ENCODE measurements around the gene LTC4S.

The LTC4S gene

DNA sequence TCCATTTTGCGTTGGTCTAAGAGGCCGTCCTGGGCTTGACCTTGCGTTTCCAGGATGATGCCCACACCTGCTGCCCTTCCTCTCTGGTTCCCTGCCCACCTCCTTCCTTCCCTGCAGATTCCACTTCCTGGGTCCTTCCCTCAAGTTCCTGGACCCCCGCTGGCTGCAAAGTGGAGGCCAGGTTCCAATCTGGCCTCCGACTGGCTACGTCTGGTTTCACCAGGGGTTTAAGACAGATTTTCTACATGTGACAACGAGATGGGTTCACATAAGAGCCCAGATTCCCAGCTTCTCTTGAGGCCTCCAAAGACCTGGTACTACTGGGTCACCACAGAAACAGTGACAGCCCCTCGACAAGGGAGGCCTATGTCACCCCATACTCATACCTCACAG lies 10.8 kb downstream of the LTC4S start:
- TF ChIP-seq, protein P1, sequence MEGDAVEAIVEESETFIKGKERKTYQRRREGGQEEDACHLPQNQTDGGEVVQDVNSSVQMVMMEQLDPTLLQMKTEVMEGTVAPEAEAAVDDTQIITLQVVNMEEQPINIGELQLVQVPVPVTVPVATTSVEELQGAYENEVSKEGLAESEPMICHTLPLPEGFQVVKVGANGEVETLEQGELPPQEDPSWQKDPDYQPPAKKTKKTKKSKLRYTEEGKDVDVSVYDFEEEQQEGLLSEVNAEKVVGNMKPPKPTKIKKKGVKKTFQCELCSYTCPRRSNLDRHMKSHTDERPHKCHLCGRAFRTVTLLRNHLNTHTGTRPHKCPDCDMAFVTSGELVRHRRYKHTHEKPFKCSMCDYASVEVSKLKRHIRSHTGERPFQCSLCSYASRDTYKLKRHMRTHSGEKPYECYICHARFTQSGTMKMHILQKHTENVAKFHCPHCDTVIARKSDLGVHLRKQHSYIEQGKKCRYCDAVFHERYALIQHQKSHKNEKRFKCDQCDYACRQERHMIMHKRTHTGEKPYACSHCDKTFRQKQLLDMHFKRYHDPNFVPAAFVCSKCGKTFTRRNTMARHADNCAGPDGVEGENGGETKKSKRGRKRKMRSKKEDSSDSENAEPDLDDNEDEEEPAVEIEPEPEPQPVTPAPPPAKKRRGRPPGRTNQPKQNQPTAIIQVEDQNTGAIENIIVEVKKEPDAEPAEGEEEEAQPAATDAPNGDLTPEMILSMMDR (conservative IDR thresholded peaks at IDR 0.05; ENCODE audit: low read length): no peak
- peak overlapping the region; percentile 72 for H3K4me3 ChIP-seq (ENCODE audit: low read length)
- no peak for DNase-seq (ENCODE audit: low read depth)

DNA sequence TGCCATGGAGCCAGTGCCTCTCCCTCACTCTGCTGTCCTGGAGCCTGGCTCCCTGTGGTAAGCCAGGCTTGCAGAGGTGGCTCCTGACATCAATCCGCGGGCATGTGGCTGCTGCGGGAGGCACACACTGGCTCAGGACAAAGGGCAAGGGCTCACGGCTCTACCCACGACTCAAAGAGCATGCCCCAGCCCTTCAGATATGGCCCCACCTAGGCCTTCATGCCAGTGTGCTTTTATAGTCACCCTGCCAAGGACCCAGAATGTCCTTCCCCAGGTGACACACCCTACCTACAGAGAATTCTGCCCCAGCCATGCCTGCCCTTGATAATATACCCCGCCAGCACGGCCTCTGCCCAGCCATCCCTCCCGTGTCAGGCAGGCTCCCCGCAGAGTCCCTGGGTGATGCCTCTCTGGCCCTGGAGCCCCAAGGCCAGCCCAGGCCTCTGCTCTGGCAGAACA lies 11.3 kb downstream of the LTC4S start:
- TF ChIP-seq, protein P1 (conservative IDR thresholded peaks at IDR 0.05; ENCODE audit: low read length): no peak
- DNase-seq (ENCODE audit: low read depth): no peak
- H3K4me3 ChIP-seq (ENCODE audit: low read length): peak overlapping the region; percentile 72

DNA sequence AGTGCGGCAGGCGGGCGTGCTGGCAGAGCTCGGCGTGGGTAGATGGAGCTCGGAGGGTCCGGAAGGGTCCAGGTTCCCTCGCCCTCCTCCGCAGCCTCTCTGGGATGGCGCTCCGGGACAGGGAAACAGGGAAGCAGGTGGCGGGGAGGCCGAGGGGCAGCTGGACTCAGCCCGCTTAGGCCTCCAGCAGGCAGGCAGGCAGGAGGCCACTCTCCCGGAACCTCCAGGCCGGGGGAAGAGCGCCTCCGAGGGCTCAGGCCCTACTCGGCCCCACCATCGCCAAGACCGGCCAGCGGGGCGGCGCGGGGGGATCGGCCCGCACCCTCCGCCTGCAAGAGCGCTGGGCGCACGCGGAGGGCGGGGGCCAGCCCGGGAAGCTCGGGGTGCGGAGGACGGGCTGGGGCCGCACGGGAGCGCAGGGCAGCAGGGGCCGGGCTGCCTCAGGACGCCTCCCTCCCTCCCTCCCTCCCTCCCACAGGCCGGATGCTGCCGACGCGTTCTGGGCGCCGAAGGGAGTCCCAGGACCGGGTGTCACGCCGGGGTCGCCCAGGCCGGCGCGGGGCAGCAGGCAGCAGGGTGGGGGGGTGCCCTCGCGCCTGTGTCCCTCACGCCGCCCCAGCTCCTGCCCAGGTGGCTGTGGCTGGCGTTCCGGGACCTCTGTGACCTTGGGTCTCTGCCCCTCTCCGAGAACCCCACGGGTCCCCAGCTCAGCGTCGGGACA lies 11.9 kb downstream of the LTC4S start:
- DNase-seq (ENCODE audit: low read depth): peak; percentile 43
- TF ChIP-seq, protein P1 (conservative IDR thresholded peaks at IDR 0.05; ENCODE audit: low read length): no peak
- H3K4me3 ChIP-seq (ENCODE audit: low read length): peak overlapping the region; percentile 72

DNA sequence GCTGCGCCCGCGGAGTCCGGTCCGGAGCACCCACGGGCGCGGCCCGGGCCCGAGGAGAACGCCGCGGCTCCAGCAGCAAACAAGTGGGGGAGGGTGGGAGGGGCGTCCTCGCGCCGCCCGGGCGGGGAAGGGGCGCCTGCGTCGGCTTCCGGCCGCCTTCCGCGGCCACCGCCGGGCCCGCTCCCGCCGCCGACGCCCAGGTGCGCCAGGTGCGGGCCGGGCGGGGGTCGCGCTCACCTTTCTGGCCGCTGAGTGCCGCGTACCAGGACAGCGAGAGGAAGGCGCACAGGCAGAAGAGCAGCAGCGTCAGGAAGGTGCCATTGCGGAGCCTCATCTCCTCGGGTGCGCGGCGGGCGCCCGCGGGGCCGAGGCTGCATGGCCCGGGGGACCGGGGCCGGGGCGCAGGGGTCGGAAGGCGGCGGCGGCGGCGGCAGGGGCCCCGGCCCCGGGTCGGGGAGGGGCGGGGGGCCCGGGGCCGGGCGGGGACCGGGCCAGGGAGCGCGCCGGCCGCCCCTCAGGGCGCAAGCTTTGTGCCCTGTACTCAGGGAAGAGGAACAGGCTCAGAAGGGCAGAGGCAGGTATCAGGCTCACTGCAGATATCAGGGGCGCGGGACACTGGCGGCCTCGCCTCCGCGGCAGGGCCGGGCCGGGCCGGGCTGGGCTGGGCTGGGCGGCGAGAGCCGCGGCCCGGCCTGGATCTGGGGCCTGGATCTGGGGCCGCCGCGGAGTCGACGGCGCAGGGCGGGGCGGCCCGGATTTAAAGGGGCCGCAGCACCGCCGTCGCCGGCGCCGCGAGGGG lies 12.7 kb downstream of the LTC4S start, which contains the start of gene MGAT4B:
MGAT4B (minus strand) TSS at position 617 of the 799 bp plus-strand sequence; CDS start at position 334, 283 bp downstream.
- DNase-seq (ENCODE audit: low read depth): peak; percentile 77
- H3K4me3 ChIP-seq (ENCODE audit: low read length): peak within 1 kb of the TSS; percentile 72
- TF ChIP-seq, protein P1 (conservative IDR thresholded peaks at IDR 0.05; ENCODE audit: low read length): no peak

DNA sequence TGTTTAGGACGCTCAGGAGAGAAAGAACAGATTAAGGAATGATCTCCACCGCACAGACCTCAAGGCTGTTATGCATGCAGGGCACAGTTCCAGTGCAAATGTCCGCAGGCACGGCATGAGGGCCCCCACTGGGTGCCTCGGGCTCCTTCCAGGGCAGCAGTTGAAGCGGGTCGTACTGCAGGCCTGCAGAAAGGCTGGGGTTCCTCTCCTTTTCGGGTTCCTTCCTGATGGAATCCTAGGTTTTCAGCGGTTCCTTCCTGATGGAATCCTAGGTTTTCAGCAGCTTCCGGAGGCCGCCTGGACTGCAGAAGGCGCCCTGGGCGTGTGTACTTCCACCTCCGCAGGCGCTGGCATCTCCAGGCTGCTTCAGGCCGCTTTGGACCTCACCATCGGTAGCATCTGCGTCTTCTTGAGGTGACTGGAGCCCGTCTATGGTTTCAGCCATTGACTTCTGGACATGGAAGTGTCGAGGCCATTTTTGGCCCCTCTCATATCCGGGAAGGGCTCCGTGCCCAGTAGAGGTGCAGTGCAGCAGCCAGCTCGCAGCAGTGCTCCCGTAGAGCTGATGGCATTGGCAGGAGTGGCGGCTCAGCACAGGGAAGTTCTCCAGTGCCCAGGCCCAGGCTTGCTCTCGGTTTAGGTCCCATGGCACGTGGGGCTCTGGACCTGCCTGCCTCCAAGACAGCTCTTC lies 18.5 kb downstream of the LTC4S start:
- TF ChIP-seq, protein P1 (conservative IDR thresholded peaks at IDR 0.05; ENCODE audit: low read length): no peak
- no peak for DNase-seq (ENCODE audit: low read depth)
- H3K4me3 ChIP-seq (ENCODE audit: low read length): no peak overlapping the region

DNA sequence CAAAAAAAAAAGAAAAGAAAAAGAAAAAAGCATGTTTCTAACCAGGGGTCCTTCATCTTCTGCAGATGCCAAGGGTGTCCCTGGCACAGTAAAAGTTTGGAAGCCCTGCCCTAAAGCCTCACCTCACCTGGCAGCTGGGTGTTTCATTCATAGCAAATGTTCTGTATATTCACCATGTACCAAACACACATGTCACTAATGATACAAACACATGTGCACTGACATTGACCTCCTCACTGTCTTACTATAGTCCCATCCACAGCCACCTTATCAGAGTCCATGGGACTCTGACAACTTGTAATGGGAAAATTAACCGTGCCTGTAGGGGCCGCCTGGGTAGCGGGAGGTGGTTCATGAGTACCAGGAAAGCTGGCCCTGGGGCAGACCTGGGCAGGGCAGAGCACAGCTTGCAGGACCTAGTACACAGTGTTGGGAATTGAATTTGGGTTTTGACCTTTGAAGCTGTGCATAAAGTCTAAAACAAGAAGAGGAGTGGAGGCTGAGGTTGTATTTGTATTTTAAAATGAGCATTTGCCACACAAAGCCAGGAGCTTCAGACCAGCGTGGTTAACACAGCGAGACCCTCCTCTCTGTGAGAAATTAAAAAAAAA lies 19.3 kb downstream of the LTC4S start:
- TF ChIP-seq, protein P1 (conservative IDR thresholded peaks at IDR 0.05; ENCODE audit: low read length): no peak
- no peak for DNase-seq (ENCODE audit: low read depth)

More for the DNA sequence above, 19.3 kb downstream of the LTC4S start:
- no peak overlapping the region for H3K4me3 ChIP-seq (ENCODE audit: low read length)
